ENCODE measurements around the gene CD300C.

The CD300C gene

DNA sequence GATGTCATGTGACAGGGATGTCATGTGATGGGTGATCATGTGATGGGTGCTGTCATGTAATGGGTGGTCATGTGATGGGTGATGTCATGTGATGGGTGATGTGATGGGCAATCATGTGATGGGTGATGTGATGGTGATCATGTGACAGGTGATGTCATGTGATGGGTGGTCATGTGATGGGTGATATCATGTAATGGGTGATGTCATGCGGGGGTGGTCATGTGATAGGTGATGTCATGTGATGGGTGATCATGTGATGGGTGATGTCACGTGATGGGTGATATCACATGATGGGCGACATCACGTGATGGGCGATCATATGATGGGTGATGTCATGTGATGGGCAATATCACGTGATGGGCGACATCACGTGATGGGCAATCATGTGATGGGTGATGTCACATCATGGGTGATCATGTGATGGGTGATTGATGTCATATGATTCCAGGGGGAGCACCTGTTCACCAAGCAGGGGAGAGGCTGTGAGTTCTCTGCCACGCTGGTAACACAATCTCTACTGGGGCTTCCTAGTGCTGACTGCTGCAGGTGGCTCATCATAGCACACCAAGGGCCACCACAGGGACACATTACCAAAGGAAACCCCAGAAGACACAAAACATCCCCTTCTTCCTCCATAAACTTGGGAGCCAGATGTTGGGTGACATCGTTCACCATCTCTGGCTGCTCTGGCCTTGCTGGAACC, 31.1 kb downstream of the CD300C start (continued):
- TF ChIP-seq, protein P1, sequence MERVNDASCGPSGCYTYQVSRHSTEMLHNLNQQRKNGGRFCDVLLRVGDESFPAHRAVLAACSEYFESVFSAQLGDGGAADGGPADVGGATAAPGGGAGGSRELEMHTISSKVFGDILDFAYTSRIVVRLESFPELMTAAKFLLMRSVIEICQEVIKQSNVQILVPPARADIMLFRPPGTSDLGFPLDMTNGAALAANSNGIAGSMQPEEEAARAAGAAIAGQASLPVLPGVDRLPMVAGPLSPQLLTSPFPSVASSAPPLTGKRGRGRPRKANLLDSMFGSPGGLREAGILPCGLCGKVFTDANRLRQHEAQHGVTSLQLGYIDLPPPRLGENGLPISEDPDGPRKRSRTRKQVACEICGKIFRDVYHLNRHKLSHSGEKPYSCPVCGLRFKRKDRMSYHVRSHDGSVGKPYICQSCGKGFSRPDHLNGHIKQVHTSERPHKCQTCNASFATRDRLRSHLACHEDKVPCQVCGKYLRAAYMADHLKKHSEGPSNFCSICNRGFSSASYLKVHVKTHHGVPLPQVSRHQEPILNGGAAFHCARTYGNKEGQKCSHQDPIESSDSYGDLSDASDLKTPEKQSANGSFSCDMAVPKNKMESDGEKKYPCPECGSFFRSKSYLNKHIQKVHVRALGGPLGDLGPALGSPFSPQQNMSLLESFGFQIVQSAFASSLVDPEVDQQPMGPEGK (tag by site-specific recombination; IDR thresholded peaks at IDR 0.05): no peak
- TF ChIP-seq ZNF324 (tag by site-specific recombination; IDR thresholded peaks at IDR 0.05) (peak; percentile 65), ZNF521 (tag by site-specific recombination; IDR thresholded peaks at IDR 0.05) (0 out of 2 replicates have a peak, but pooled peaks have one; percentile 37), ZNF555 (tag by site-specific recombination; conservative IDR thresholded peaks at IDR 0.05) (no peak), ZSCAN16 (tag by site-specific recombination; IDR thresholded peaks at IDR 0.05) (0 out of 2 replicates have a peak, but pooled peaks have one; percentile 11), ZBTB48 (tag by site-specific recombination; IDR thresholded peaks at IDR 0.05) (no peak; the same call in 1 of the 2 replicates), MZF1 (tag by site-specific recombination; IDR thresholded peaks at IDR 0.05; ENCODE audit: borderline replicate concordance) (no peak), ZNF354C (tag by site-specific recombination; IDR thresholded peaks at IDR 0.05; ENCODE audit: borderline replicate concordance, low read depth) (no peak), ZNF248 (tag by site-specific recombination; IDR thresholded peaks at IDR 0.05) (peak; percentile 92), ZNF623 (tag by site-specific recombination; IDR thresholded peaks at IDR 0.05) (peak; percentile 32), ZNF837 (tag by site-specific recombination; IDR thresholded peaks at IDR 0.05) (no peak), ZIC2 (tag by site-specific recombination; IDR thresholded peaks at IDR 0.05) (no peak), ZNF2 (tag by site-specific recombination; IDR thresholded peaks at IDR 0.05) (no peak), ZNF37A (tag by site-specific recombination; IDR thresholded peaks at IDR 0.05) (no peak), MEIS1 (CRISPR knock-in tag; IDR thresholded peaks at IDR 0.05; ENCODE audit: borderline replicate concordance) (no peak), SALL2 (tag by site-specific recombination; IDR thresholded peaks at IDR 0.05; ENCODE audit: borderline replicate concordance) (peak; percentile 95), ZNF510 (tag by site-specific recombination; IDR thresholded peaks at IDR 0.05; ENCODE audit: insufficient replicate concordance) (no peak), ZNF426 (tag by site-specific recombination; IDR thresholded peaks at IDR 0.05) (no peak), ZNF174 (tag by site-specific recombination; IDR thresholded peaks at IDR 0.05) (no peak), ZBTB20 (tag by site-specific recombination; IDR thresholded peaks at IDR 0.05) (no peak; the same call in 1 of the 2 replicates), ZNF768 (tag by site-specific recombination; IDR thresholded peaks at IDR 0.05) (no peak), ZNF600 (tag by site-specific recombination; IDR thresholded peaks at IDR 0.05) (no peak), ZNF785 (tag by site-specific recombination; IDR thresholded peaks at IDR 0.05) (peak; percentile 11; the same call in 1 of the 2 replicates)
- TF ChIP-seq, protein P2, sequence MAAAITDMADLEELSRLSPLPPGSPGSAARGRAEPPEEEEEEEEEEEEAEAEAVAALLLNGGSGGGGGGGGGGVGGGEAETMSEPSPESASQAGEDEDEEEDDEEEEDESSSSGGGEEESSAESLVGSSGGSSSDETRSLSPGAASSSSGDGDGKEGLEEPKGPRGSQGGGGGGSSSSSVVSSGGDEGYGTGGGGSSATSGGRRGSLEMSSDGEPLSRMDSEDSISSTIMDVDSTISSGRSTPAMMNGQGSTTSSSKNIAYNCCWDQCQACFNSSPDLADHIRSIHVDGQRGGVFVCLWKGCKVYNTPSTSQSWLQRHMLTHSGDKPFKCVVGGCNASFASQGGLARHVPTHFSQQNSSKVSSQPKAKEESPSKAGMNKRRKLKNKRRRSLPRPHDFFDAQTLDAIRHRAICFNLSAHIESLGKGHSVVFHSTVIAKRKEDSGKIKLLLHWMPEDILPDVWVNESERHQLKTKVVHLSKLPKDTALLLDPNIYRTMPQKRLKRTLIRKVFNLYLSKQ (tag by site-specific recombination; IDR thresholded peaks at IDR 0.05; ENCODE audit: borderline replicate concordance): peak; percentile 35; the same call in 1 of the 2 replicates
- TF ChIP-seq, protein P3, sequence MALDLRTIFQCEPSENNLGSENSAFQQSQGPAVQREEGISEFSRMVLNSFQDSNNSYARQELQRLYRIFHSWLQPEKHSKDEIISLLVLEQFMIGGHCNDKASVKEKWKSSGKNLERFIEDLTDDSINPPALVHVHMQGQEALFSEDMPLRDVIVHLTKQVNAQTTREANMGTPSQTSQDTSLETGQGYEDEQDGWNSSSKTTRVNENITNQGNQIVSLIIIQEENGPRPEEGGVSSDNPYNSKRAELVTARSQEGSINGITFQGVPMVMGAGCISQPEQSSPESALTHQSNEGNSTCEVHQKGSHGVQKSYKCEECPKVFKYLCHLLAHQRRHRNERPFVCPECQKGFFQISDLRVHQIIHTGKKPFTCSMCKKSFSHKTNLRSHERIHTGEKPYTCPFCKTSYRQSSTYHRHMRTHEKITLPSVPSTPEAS (tag by site-specific recombination; IDR thresholded peaks at IDR 0.05): no peak; the same call in 1 of the 2 replicates
- TF ChIP-seq, protein P4, sequence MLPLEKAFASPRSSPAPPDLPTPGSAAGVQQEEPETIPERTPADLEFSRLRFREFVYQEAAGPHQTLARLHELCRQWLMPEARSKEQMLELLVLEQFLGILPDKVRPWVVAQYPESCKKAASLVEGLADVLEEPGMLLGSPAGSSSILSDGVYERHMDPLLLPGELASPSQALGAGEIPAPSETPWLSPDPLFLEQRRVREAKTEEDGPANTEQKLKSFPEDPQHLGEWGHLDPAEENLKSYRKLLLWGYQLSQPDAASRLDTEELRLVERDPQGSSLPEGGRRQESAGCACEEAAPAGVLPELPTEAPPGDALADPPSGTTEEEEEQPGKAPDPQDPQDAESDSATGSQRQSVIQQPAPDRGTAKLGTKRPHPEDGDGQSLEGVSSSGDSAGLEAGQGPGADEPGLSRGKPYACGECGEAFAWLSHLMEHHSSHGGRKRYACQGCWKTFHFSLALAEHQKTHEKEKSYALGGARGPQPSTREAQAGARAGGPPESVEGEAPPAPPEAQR (tag by site-specific recombination; IDR thresholded peaks at IDR 0.05): peak; percentile 77; the same call in 1 of the 2 replicates
- TF ChIP-seq, protein P5, sequence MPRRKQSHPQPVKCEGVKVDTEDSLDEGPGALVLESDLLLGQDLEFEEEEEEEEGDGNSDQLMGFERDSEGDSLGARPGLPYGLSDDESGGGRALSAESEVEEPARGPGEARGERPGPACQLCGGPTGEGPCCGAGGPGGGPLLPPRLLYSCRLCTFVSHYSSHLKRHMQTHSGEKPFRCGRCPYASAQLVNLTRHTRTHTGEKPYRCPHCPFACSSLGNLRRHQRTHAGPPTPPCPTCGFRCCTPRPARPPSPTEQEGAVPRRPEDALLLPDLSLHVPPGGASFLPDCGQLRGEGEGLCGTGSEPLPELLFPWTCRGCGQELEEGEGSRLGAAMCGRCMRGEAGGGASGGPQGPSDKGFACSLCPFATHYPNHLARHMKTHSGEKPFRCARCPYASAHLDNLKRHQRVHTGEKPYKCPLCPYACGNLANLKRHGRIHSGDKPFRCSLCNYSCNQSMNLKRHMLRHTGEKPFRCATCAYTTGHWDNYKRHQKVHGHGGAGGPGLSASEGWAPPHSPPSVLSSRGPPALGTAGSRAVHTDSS (tag by site-specific recombination; IDR thresholded peaks at IDR 0.05): no peak
- TF ChIP-seq, protein P6, sequence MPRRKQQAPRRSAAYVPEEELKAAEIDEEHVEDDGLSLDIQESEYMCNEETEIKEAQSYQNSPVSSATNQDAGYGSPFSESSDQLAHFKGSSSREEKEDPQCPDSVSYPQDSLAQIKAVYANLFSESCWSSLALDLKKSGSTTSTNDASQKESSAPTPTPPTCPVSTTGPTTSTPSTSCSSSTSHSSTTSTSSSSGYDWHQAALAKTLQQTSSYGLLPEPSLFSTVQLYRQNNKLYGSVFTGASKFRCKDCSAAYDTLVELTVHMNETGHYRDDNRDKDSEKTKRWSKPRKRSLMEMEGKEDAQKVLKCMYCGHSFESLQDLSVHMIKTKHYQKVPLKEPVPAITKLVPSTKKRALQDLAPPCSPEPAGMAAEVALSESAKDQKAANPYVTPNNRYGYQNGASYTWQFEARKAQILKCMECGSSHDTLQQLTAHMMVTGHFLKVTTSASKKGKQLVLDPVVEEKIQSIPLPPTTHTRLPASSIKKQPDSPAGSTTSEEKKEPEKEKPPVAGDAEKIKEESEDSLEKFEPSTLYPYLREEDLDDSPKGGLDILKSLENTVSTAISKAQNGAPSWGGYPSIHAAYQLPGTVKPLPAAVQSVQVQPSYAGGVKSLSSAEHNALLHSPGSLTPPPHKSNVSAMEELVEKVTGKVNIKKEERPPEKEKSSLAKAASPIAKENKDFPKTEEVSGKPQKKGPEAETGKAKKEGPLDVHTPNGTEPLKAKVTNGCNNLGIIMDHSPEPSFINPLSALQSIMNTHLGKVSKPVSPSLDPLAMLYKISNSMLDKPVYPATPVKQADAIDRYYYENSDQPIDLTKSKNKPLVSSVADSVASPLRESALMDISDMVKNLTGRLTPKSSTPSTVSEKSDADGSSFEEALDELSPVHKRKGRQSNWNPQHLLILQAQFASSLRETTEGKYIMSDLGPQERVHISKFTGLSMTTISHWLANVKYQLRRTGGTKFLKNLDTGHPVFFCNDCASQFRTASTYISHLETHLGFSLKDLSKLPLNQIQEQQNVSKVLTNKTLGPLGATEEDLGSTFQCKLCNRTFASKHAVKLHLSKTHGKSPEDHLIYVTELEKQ (tag by site-specific recombination; IDR thresholded peaks at IDR 0.05; ENCODE audit: borderline replicate concordance): peak; percentile 53
